Measurements from ENCODE around the gene PTMA.

Gene PTMA

DNA sequence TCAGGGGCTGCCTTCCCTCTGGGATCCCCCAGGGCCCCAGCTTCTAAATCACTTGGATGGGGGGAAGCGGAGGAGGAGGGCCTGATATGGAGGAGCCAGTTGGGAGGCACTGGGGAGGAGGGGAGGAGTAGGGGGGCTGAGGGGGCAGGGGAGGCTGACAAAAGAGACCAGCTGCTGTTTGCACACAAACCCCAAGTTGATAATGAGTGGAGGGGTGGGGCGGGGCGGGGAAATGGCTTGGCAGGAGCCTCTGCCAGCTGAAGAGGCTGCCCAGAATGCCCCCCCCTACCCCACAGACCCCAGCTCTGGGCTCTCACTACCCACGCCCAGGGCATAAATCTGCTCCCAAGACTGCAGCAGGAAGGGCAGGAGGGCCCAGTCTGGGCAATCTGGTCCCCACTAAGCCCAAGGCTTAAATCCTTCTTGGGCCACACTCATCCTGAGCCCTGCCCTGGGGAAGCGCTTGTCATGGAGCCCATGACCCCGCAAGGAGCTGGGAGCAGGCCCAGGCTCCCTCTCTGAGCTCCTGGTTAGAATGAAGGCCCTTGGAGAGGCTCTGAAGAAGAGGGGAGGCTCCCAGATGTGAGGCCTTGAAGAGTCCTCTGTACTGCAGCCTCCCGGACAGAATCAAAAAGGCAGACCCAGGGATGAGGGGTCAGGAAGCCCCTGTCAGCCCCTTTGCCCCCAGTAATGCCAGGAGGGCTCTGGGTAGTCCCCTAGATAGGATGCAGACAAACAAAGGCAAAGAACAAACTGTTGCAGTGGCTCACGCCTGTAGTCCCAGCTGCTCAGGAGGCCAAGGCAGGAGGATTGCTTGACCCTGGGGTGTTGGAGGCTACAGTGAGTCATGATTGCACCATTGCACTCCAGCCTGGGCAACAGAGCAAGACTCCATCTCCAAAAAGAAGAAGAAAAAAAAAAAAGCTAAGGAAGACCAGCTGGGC, 24.8 kb upstream of the PTMA start:
- Histone ChIP-seq H3K4me1 (ENCODE audit: control insufficient read depth in 1 of 2, insufficient read depth in 1 of 2, low read depth in 1 of 2, low read length in 1 of 2) (peaks cover 14 to 18% of the 10 kb centered on the region in 2 experiments), H3K9me3 (no peaks in the 10 kb centered on the region), H3K36me3 (no peaks in the 10 kb centered on the region), H3K27ac (no peak overlapping the region), H3K4me3 (ENCODE audit: low read depth in 1 of 2, low read length in 1 of 2) (no peak overlapping the region), H3K27me3 (peaks cover 29% of the 10 kb centered on the region)
- TF ChIP-seq, protein P1, sequence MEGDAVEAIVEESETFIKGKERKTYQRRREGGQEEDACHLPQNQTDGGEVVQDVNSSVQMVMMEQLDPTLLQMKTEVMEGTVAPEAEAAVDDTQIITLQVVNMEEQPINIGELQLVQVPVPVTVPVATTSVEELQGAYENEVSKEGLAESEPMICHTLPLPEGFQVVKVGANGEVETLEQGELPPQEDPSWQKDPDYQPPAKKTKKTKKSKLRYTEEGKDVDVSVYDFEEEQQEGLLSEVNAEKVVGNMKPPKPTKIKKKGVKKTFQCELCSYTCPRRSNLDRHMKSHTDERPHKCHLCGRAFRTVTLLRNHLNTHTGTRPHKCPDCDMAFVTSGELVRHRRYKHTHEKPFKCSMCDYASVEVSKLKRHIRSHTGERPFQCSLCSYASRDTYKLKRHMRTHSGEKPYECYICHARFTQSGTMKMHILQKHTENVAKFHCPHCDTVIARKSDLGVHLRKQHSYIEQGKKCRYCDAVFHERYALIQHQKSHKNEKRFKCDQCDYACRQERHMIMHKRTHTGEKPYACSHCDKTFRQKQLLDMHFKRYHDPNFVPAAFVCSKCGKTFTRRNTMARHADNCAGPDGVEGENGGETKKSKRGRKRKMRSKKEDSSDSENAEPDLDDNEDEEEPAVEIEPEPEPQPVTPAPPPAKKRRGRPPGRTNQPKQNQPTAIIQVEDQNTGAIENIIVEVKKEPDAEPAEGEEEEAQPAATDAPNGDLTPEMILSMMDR (IDR thresholded peaks at IDR 0.05), result no peak

DNA sequence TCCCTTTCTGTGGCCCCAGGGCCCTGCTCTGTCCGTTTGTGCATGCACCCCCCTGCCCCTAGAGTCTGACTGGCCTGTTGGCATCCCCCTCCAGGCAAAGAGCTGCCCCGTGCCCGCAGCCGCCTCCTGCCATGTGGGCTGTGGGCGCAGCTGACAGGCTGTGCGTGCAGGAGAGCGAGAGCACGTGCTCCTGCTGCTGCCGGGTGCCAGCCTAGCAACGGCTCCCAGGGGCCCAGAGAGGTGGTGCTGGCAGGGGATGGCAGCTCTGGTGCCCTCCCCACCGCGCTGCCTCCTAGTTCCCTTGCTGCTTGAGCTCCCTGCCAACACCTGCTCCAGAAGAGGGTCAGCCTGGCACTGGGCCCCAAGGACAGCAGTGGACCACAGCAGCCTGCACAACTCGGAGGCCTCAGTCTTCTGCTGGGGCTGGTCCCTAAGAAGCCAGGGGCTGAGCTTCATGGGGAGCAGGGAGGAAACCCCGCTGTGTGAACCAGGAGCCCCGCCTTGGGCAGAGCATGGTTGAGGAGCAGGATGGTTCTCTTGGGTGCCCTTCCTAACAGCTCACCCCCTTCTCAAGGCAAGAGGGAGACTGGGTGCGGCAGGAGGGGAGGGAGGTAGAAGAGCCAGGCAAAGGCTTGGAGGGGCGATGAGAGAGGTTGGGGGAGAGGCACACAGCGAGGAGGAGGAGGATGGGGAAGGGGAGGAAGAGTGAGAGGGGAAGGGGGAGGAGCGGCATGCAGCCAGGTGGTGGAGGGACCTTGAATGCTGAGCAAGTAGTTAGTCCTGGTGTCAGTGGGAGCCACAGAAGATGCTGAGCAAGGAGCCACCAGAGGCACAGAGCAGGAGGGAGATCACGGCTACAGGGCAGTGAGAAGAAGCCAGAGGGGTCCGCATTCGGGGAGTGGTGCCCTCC, 23.8 kb upstream of the PTMA start:
- Histone ChIP-seq H3K4me1 (ENCODE audit: control insufficient read depth in 1 of 2, insufficient read depth in 1 of 2, low read depth in 1 of 2, low read length in 1 of 2) (peaks cover 14 to 18% of the 10 kb centered on the region in 2 experiments), H3K27me3 (peaks cover 29% of the 10 kb centered on the region), H3K27ac (no peak overlapping the region), H3K9me3 (no peaks in the 10 kb centered on the region), H3K36me3 (no peaks in the 10 kb centered on the region), H3K4me3 (ENCODE audit: low read depth in 1 of 2, low read length in 1 of 2) (no peak overlapping the region)
- TF ChIP-seq, protein P1 (IDR thresholded peaks at IDR 0.05), result no peak

DNA sequence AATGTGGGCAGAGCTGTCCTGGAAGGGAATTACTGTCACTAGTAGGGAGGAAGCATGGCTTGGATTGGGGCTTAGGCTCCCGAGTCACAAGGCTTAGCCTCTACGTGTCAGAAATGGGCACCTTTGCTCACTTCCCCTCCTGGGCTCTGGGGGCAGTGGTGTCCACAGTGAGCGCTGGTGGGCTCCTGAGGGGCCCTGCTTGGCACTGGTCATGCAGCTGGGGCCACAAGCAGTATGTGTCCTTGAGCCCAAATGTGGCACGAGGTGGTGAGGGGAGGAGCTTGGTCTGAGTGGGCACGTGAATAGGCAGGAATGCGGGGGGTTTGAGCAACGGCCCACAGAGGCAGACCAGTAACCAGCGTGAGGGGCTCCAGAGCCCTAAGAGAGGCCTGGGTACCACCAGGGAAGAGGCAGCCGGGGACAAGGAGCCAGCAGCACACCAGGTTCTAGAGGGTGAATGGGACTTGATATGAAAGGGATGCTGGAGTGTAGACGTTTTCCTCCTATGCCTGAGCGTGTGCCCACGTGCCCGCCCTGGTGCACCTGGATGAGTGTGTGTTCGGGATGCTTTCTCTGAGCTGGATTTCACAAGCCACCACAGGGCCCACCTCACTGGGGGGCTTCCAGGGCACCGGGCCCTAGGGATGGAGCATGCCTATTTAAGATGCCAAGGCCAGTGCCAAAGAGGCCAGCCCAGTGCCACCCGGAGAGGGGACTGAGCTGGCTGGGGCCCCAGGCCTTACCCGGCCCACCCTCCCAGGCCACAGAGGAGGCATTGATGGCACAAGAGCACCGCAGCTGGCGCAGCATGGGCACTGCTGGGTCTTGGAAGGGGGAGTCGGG, 22.8 kb upstream of the PTMA start:
- H3K27ac ChIP-seq, result no peak overlapping the region
- H3K27me3 ChIP-seq, result peaks cover 22% of the 10 kb centered on the region

GRCh38 chr2:231686192-231687100, 21.9 kb upstream of the PTMA start:
- no peaks in the 10 kb centered on the region for H3K36me3 ChIP-seq
- H3K4me3 ChIP-seq (ENCODE audit: low read depth in 1 of 2, low read length in 1 of 2), result no peak overlapping the region

More for the DNA sequence above, 22.8 kb upstream of the PTMA start:
- no peaks in the 10 kb centered on the region for H3K36me3 ChIP-seq
- H3K4me1 ChIP-seq (ENCODE audit: control insufficient read depth in 1 of 2, insufficient read depth in 1 of 2, low read depth in 1 of 2, low read length in 1 of 2), result peaks cover 14% of the 10 kb centered on the region in 2 experiments
- no peaks in the 10 kb centered on the region for H3K9me3 ChIP-seq
- TF ChIP-seq, protein P1 (IDR thresholded peaks at IDR 0.05), result no peak
- H3K4me3 ChIP-seq (ENCODE audit: low read depth in 1 of 2, low read length in 1 of 2), result no peak overlapping the region

More at GRCh38 chr2:231686192-231687100, 21.9 kb upstream of the PTMA start:
- H3K9me3 ChIP-seq, result no peaks in the 10 kb centered on the region
- H3K4me1 ChIP-seq (ENCODE audit: control insufficient read depth in 1 of 2, insufficient read depth in 1 of 2, low read depth in 1 of 2, low read length in 1 of 2), result peaks cover 6 to 10% of the 10 kb centered on the region in 2 experiments
- H3K27me3 ChIP-seq, result peaks cover 14% of the 10 kb centered on the region
- TF ChIP-seq, protein P1 (IDR thresholded peaks at IDR 0.05), result no peak
- no peak overlapping the region for H3K27ac ChIP-seq
